ENCODE data around the gene ADGRD2. TPM values are rescaled to one million over a fixed set of nuclear protein-coding genes. Genes with fewer than 3 reads are reported as not detected.

Gene ADGRD2
- total and polyA plus RNA-seq, 4 donors, result not detected

DNA sequence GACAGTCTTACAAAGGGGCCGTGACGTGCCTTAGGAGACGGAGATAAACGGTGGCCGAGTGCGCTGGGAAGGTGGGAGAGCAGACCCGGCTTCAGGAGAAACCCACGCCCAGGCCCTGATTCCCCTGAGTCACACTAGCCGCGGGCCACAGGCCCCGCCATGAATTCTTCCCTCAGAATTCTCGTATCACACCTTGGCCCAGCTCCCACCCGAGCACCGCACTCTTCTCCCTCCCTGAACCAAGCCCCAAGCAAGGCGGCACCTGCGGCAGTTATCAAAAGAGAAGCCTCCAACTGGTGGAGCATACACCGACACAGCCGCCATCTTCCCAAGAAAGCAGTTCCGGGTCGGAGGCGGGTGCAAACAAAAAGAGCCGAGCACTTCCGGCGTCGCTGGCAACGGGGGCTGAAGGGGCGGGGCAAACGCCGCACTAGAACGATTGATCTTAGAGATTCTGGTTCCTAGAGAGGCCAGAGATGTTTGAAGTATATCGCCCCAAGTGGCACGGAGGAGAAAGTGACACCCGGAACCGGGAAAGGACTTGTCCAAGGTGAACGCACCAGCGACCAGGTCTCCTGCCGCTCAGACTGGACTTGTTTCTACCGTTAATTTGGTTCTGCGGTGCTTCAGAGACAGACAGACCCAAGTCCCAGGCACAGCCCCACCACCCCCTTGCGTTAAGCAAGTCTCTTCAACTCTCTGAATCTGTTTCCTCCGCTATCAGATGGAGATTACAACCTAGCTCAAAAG, 35.0 kb upstream of the ADGRD2 start, which contains the start of gene PSMB7:
TSS of gene PSMB7 (minus strand) at position 341 of the 750 bp plus-strand sequence. CDS start at position 324, 17 bp downstream.
- TF ChIP-seq FOXA1 (IDR thresholded peaks at IDR 0.05), result peak; percentile 32
- peak; percentile 57 to 70 for TF ChIP-seq RXRA (IDR thresholded peaks at IDR 0.05)
- peak; percentile 79 for TF ChIP-seq SP1 (IDR thresholded peaks at IDR 0.05)
- peak; percentile 18 to 45 for TF ChIP-seq HNF4A (conservative IDR thresholded peaks at IDR 0.05)
- peak; percentile 47 to 53 for TF ChIP-seq RAD21 (IDR thresholded peaks at IDR 0.05)
- TF ChIP-seq, protein P1, sequence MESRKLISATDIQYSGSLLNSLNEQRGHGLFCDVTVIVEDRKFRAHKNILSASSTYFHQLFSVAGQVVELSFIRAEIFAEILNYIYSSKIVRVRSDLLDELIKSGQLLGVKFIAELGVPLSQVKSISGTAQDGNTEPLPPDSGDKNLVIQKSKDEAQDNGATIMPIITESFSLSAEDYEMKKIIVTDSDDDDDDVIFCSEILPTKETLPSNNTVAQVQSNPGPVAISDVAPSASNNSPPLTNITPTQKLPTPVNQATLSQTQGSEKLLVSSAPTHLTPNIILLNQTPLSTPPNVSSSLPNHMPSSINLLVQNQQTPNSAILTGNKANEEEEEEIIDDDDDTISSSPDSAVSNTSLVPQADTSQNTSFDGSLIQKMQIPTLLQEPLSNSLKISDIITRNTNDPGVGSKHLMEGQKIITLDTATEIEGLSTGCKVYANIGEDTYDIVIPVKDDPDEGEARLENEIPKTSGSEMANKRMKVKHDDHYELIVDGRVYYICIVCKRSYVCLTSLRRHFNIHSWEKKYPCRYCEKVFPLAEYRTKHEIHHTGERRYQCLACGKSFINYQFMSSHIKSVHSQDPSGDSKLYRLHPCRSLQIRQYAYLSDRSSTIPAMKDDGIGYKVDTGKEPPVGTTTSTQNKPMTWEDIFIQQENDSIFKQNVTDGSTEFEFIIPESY (IDR thresholded peaks at IDR 0.05), result peak; percentile 91
- TF ChIP-seq ATF3 (IDR thresholded peaks at IDR 0.05), result no peak
- peak; percentile 31 for TF ChIP-seq MAX (IDR thresholded peaks at IDR 0.05)
- no peak for TF ChIP-seq JUND (IDR thresholded peaks at IDR 0.05)
- TF ChIP-seq TAF1 (conservative IDR thresholded peaks at IDR 0.05), result peak; percentile 39
- TF ChIP-seq, protein P2, sequence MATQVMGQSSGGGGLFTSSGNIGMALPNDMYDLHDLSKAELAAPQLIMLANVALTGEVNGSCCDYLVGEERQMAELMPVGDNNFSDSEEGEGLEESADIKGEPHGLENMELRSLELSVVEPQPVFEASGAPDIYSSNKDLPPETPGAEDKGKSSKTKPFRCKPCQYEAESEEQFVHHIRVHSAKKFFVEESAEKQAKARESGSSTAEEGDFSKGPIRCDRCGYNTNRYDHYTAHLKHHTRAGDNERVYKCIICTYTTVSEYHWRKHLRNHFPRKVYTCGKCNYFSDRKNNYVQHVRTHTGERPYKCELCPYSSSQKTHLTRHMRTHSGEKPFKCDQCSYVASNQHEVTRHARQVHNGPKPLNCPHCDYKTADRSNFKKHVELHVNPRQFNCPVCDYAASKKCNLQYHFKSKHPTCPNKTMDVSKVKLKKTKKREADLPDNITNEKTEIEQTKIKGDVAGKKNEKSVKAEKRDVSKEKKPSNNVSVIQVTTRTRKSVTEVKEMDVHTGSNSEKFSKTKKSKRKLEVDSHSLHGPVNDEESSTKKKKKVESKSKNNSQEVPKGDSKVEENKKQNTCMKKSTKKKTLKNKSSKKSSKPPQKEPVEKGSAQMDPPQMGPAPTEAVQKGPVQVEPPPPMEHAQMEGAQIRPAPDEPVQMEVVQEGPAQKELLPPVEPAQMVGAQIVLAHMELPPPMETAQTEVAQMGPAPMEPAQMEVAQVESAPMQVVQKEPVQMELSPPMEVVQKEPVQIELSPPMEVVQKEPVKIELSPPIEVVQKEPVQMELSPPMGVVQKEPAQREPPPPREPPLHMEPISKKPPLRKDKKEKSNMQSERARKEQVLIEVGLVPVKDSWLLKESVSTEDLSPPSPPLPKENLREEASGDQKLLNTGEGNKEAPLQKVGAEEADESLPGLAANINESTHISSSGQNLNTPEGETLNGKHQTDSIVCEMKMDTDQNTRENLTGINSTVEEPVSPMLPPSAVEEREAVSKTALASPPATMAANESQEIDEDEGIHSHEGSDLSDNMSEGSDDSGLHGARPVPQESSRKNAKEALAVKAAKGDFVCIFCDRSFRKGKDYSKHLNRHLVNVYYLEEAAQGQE (IDR thresholded peaks at IDR 0.05), result peak; percentile 78
- TF ChIP-seq EGR1 (IDR thresholded peaks at IDR 0.05; ENCODE audit: low read depth in 2 of 2), result peak in 1 of 2 donors; percentile 69
- TF ChIP-seq, protein P3, sequence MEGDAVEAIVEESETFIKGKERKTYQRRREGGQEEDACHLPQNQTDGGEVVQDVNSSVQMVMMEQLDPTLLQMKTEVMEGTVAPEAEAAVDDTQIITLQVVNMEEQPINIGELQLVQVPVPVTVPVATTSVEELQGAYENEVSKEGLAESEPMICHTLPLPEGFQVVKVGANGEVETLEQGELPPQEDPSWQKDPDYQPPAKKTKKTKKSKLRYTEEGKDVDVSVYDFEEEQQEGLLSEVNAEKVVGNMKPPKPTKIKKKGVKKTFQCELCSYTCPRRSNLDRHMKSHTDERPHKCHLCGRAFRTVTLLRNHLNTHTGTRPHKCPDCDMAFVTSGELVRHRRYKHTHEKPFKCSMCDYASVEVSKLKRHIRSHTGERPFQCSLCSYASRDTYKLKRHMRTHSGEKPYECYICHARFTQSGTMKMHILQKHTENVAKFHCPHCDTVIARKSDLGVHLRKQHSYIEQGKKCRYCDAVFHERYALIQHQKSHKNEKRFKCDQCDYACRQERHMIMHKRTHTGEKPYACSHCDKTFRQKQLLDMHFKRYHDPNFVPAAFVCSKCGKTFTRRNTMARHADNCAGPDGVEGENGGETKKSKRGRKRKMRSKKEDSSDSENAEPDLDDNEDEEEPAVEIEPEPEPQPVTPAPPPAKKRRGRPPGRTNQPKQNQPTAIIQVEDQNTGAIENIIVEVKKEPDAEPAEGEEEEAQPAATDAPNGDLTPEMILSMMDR (IDR thresholded peaks at IDR 0.05; ENCODE audit: low read depth, low read length, missing input control), result peak; percentile 86
- TF ChIP-seq NR2F2 (IDR thresholded peaks at IDR 0.05), result peak; percentile 14
- TF ChIP-seq HNF4G (IDR thresholded peaks at IDR 0.05), result no peak
- TF ChIP-seq GABPA (IDR thresholded peaks at IDR 0.05 in 1 of 2, conservative IDR thresholded peaks at IDR 0.05 in 1 of 2), result peak; percentile 96 to 99
- no peak for TF ChIP-seq FOXA2 (IDR thresholded peaks at IDR 0.05)
- peak; percentile 98 for TF ChIP-seq YY1 (IDR thresholded peaks at IDR 0.05)
- peaks cover 3 to 28% (median 27%) of the 10 kb centered on the region in 4 donors for H3K36me3 ChIP-seq (ENCODE audit: control insufficient read depth in 4 of 4, insufficient read depth in 3 of 4, low read depth in 1 of 4, low read length in 3 of 4)
- WGBS, result 7% methylated on average over 41 of the region's 41 CpGs
- H3K4me3 ChIP-seq (ENCODE audit: low read depth in 1 of 3, low read length in 3 of 3), result peak within 1 kb of the TSS; percentile 71 to 97 (median 94)
- H3K9ac ChIP-seq (ENCODE audit: low read depth in 1 of 2, low read length in 2 of 2), result peak within 1 kb of the TSS; percentile 72 to 79
- peak; percentile 96 for DNase-seq (ENCODE audit: low spot score)
- no peaks in the 10 kb centered on the region for H3K27me3 ChIP-seq (ENCODE audit: control insufficient read depth in 4 of 4, insufficient read depth in 4 of 4, low read length in 3 of 4)
- H3K9me3 ChIP-seq (ENCODE audit: control insufficient read depth in 4 of 4, low read length in 3 of 4), result no peaks in the 10 kb centered on the region
- H3K4me1 ChIP-seq (ENCODE audit: control insufficient read depth in 4 of 4, insufficient read depth in 4 of 4, low read length in 3 of 4), result peaks cover 0 to 23% (median 17%) of the 10 kb centered on the region in 4 donors
- H3K27ac ChIP-seq (ENCODE audit: low read depth in 1 of 2, low read length in 2 of 2), result peak within 1 kb of the TSS; percentile 19 to 55
